Measurements from ENCODE around the gene DNAH3. TPM values are rescaled to one million over a fixed set of nuclear protein-coding genes. Genes with fewer than 3 reads are reported as not detected.
"Not testable (repeated sequence)": the region's sequence is repeated elsewhere in the genome, so short reads cannot be mapped to it uniquely, and the experiment has no call there.

The DNAH3 gene
- total RNA-seq, 1 experiment from 2014 or later, result 4.4 TPM

DNA sequence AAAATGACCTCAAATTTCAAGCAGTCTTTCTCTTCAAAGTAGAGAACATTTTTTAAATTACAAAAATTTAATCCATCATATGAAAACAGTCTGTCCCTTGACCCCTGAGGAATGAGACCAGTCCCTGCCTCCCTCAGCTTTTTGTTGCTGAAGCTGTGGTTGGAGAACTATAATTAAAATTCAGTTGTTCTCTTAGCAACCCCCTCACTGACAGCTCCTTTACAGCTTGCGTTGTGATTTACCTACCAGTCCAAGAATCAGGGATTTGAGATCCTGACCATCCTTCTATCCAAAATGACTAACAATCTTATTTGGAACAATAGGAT is 220.3 kb downstream of the DNAH3 start:
- Histone ChIP-seq H3K4me1 (peaks cover 26% of the 10 kb centered on the region), H3K4me3 (ENCODE audit: low read depth, low read length) (no peak overlapping the region), H3K36me3 (ENCODE audit: control insufficient read depth, insufficient read depth, low read length) (no peaks in the 10 kb centered on the region), H3K9me3 (no peaks in the 10 kb centered on the region), H3K27me3 (replicated peaks; ENCODE audit: control insufficient read depth, insufficient read depth, low read length) (no peaks in the 10 kb centered on the region)
- POLR2A ChIA-PET, result interaction anchor here (0.6 to 0.7 kb wide), 2 partner anchors 22 to 166 kb away, joined by 3 to 5 read pairs; no protein-coding TSS in a partner anchor
- no TSS peak for BruUV-seq (replicated peaks)
- Mint-ChIP-seq H3K27ac (ENCODE audit: unreplicated experiment) (no peak overlapping the region), H3K4me3 (ENCODE audit: unreplicated experiment) (no peak overlapping the region), H3K4me1 (ENCODE audit: low read depth, unreplicated experiment) (peaks cover 30% of the 10 kb centered on the region), H3K9me3 (ENCODE audit: unreplicated experiment) (no peaks in the 10 kb centered on the region), H3K27me3 (ENCODE audit: insufficient read depth, unreplicated experiment) (no peaks in the 10 kb centered on the region), H3K36me3 (ENCODE audit: insufficient read depth, unreplicated experiment) (peaks cover 12% of the 10 kb centered on the region)
- CTCF ChIA-PET, result no interaction called here
- DNase-seq, result no peak
- TF ChIP-seq, protein P1, sequence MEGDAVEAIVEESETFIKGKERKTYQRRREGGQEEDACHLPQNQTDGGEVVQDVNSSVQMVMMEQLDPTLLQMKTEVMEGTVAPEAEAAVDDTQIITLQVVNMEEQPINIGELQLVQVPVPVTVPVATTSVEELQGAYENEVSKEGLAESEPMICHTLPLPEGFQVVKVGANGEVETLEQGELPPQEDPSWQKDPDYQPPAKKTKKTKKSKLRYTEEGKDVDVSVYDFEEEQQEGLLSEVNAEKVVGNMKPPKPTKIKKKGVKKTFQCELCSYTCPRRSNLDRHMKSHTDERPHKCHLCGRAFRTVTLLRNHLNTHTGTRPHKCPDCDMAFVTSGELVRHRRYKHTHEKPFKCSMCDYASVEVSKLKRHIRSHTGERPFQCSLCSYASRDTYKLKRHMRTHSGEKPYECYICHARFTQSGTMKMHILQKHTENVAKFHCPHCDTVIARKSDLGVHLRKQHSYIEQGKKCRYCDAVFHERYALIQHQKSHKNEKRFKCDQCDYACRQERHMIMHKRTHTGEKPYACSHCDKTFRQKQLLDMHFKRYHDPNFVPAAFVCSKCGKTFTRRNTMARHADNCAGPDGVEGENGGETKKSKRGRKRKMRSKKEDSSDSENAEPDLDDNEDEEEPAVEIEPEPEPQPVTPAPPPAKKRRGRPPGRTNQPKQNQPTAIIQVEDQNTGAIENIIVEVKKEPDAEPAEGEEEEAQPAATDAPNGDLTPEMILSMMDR (IDR thresholded peaks at IDR 0.05; ENCODE audit: insufficient read depth in 1 of 2, low read depth in 1 of 2, low read length in 1 of 2, severe bottlenecking in 1 of 2, unreplicated experiment in 1 of 2), result no peak
- intact Hi-C loops (cut with micrococcal nuclease; ENCODE audit: unreplicated experiment), result no loop called here

- intact Hi-C loops (cut with micrococcal nuclease; ENCODE audit: unreplicated experiment); H3K27me3 Mint-ChIP-seq (ENCODE audit: insufficient read depth, unreplicated experiment); H3K36me3 ChIP-seq (ENCODE audit: control insufficient read depth, insufficient read depth, low read length); H3K4me3 Mint-ChIP-seq (ENCODE audit: unreplicated experiment); H3K27ac Mint-ChIP-seq (ENCODE audit: unreplicated experiment); H3K27me3 ChIP-seq (replicated peaks; ENCODE audit: control insufficient read depth, insufficient read depth, low read length); CTCF ChIA-PET; BruUV-seq (replicated peaks); DNase-seq; H3K9me3 ChIP-seq; H3K9me3 Mint-ChIP-seq (ENCODE audit: unreplicated experiment); H3K4me3 ChIP-seq (ENCODE audit: low read depth, low read length): not testable (repeated sequence)
- H3K4me1 ChIP-seq, result peaks cover 22% of the 10 kb centered on the region
- POLR2A ChIA-PET, result interaction anchor here (0.6 to 0.7 kb wide), 2 partner anchors 22 to 166 kb away, joined by 3 to 5 read pairs; no protein-coding TSS in a partner anchor
- peaks cover 30% of the 10 kb centered on the region for H3K4me1 Mint-ChIP-seq (ENCODE audit: low read depth, unreplicated experiment)
- H3K36me3 Mint-ChIP-seq (ENCODE audit: insufficient read depth, unreplicated experiment), result peaks cover 13% of the 10 kb centered on the region
These were observed 220.8 kb downstream of the DNAH3 start for GRCh38 chr16:20929676-20930364.

DNA sequence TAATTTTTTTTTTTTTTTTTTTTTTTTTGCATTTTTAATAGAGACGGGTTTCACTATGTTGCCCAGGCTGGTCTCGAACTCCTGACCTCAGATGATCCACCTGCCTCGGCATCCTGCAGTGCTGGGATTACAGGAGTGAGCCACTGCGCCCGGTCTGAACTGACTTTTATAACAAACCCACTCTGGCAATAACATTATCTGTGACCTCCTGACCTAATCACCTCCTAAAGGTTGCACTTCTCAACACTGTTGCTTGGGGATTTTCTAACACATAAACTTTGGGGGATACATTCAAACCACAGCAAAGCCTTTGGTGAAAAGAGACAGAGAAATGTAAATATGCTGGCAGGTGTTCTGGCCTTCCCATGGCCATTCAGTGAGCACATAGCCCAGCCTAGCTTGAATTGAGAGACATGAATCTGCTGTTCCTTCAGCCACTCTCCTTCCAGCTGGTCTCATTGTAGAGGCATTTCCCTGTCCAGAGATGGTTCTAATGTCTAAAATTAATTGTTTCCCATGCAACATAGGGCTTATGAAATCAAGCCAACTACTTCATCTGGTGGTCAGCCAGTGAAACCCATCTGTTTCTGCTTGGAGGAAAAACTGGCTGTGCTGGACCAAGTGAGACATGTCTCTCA is 221.8 kb downstream of the DNAH3 start:
- peaks cover 14% of the 10 kb centered on the region for H3K4me1 ChIP-seq
- BruUV-seq (replicated peaks), result no TSS peak
- intact Hi-C loops (cut with micrococcal nuclease; ENCODE audit: unreplicated experiment), result no loop called here
- Mint-ChIP-seq H3K36me3 (ENCODE audit: insufficient read depth, unreplicated experiment) (peaks cover 13% of the 10 kb centered on the region), H3K4me3 (ENCODE audit: unreplicated experiment) (no peak overlapping the region), H3K27me3 (ENCODE audit: insufficient read depth, unreplicated experiment) (no peaks in the 10 kb centered on the region), H3K4me1 (ENCODE audit: low read depth, unreplicated experiment) (peaks cover 30% of the 10 kb centered on the region), H3K27ac (ENCODE audit: unreplicated experiment) (no peak overlapping the region), H3K9me3 (ENCODE audit: unreplicated experiment) (no peaks in the 10 kb centered on the region)
- H3K36me3 ChIP-seq (ENCODE audit: control insufficient read depth, insufficient read depth, low read length), result no peaks in the 10 kb centered on the region
- H3K9me3 ChIP-seq, result no peaks in the 10 kb centered on the region
- CTCF ChIA-PET, result no interaction called here
- no peak for DNase-seq
- H3K4me3 ChIP-seq (ENCODE audit: low read depth, low read length), result no peak overlapping the region
- POLR2A ChIA-PET, result no interaction called here
- TF ChIP-seq, protein P1 (IDR thresholded peaks at IDR 0.05; ENCODE audit: insufficient read depth in 1 of 2, low read depth in 1 of 2, low read length in 1 of 2, severe bottlenecking in 1 of 2, unreplicated experiment in 1 of 2), result no peak
- no peaks in the 10 kb centered on the region for H3K27me3 ChIP-seq (replicated peaks; ENCODE audit: control insufficient read depth, insufficient read depth, low read length)

All from Caco-2 (cell line).